ENCODE results near the gene TRIM71.
"Not testable (repeated sequence)": the region's sequence is repeated elsewhere in the genome, so short reads cannot be mapped to it uniquely, and the experiment has no call there.

The TRIM71 gene

GRCh38 chr3:32817558-32818228, at the start of gene TRIM71:
Gene TRIM71, plus strand, starts transcription at chr3:32817997. Its CDS starts 84 bp downstream, at chr3:32818081.
- DNase-seq (ENCODE audit: low read depth in 2 of 2): peak in 1 of 2 donors; percentile 2

GRCh38 chr3:32778389-32778788, 39.4 kb upstream of the TRIM71 start:
- DNase-seq (ENCODE audit: low read depth in 2 of 2): no peak

GRCh38 chr3:32780071-32780734, 37.6 kb upstream of the TRIM71 start:
- no peak for DNase-seq (ENCODE audit: low read depth in 2 of 2)

GRCh38 chr3:32780735-32781210, 37.0 kb upstream of the TRIM71 start:
- DNase-seq (ENCODE audit: low read depth in 2 of 2): peak in 1 of 2 donors; percentile 4

- DNase-seq (ENCODE audit: low read depth in 2 of 2): peak; percentile 66 to 75
Observed at GRCh38 chr3:32781211-32781968, 36.4 kb upstream of the TRIM71 start.

- DNase-seq (ENCODE audit: low read depth in 2 of 2): not testable (repeated sequence)
Observed at GRCh38 chr3:32781969-32782270, 35.9 kb upstream of the TRIM71 start.

- no peak for DNase-seq (ENCODE audit: low read depth in 2 of 2)
Observed at GRCh38 chr3:32782407-32782806, 35.4 kb upstream of the TRIM71 start.

GRCh38 chr3:32791833-32792232, 26.0 kb upstream of the TRIM71 start:
- no peak for DNase-seq (ENCODE audit: low read depth in 2 of 2)

- no peak for DNase-seq (ENCODE audit: low read depth in 2 of 2)
Observed at GRCh38 chr3:32794487-32795308, 23.1 kb upstream of the TRIM71 start.

- DNase-seq (ENCODE audit: low read depth in 2 of 2): not testable (repeated sequence)
Observed at GRCh38 chr3:32796384-32796950, 21.3 kb upstream of the TRIM71 start.

GRCh38 chr3:32797776-32798175, 20.0 kb upstream of the TRIM71 start:
- no peak for DNase-seq (ENCODE audit: low read depth in 2 of 2)

- DNase-seq (ENCODE audit: low read depth in 2 of 2): not testable (repeated sequence)
Observed at GRCh38 chr3:32801440-32801839, 16.4 kb upstream of the TRIM71 start.

GRCh38 chr3:32813180-32813579, 4.6 kb upstream of the TRIM71 start:
- DNase-seq (ENCODE audit: low read depth in 2 of 2): no peak

- DNase-seq (ENCODE audit: low read depth in 2 of 2): no peak
Observed at GRCh38 chr3:32814361-32814760, 3.4 kb upstream of the TRIM71 start.

GRCh38 chr3:32815841-32816438, 1.9 kb upstream of the TRIM71 start:
- DNase-seq (ENCODE audit: low read depth in 2 of 2): no peak

GRCh38 chr3:32816439-32817256, 1.1 kb upstream of the TRIM71 start:
- DNase-seq (ENCODE audit: low read depth in 2 of 2): peak in 1 of 2 donors; percentile 5

GRCh38 chr3:32817257-32817557, 590 bp upstream of the TRIM71 start:
- peak in 1 of 2 donors; percentile 1 for DNase-seq (ENCODE audit: low read depth in 2 of 2)

GRCh38 chr3:32818229-32818969, 602 bp downstream of the TRIM71 start:
- peak in 1 of 2 donors; percentile 0 for DNase-seq (ENCODE audit: low read depth in 2 of 2)

GRCh38 chr3:32818970-32819511, 1.2 kb downstream of the TRIM71 start:
- no peak for DNase-seq (ENCODE audit: low read depth in 2 of 2)
